Activated CD8-positive, alpha-beta memory T cell treated with anti-CD3 and anti-CD28 coated beads, Interleukin-2, amount 50 U/mL, for 4 hours (primary cell): ENCODE measurements around the gene CRAT.

ENCODE experiments used
- DNase-seq: peaks from one replicate; pipeline ENCODE4 v3.0.0-alpha.2; 2020

Gene CRAT

DNA sequence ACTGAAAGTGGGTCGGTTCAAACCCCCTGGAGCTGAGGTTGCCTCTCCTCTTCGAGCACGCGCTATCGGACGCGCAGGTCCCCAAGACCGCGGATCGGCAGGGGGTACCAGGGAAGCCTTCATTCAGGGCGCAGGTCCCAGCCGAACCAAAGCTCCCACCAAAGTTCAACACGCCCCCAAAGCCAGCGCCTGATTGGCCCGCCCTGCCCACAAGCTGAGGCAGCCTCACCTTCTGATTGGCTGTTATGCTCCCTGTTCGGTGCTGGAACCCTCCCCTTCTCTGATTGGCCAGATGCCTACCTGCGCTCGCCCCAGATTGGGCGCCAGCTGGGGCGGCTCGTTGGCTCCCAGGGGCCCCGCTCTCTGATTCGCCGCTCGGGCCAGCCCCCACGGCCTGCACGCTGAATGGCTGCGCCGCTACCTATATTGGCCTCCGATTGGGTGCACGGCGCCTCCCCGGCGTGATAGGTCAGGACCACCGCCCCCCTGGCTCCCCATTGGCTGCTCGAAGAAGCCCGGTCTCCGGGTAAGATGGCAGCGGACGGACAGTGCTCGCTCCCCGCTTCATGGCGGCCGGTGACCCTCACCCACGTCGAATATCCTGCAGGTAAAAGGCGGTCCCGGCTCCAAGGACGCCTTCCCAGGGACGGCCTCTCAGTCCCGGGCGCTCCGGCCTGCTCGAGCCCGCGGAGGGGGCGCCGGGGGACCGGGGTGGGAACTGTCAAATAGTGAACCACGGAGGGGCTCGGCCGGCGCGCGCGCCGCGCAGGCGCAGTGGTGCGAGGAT is 29.8 kb downstream of the CRAT start, which contains the start of gene DOLPP1:
DOLPP1 (plus strand) TSS at position 511 of the 787 bp plus-strand sequence; CDS start at position 532, 21 bp downstream.
- peak; percentile 98 for DNase-seq

- no peak for DNase-seq
Observed at GRCh38 chr9:129080298-129080600, 30.3 kb downstream of the CRAT start.

- no peak for DNase-seq
Observed at GRCh38 chr9:129079829-129080228, 30.8 kb downstream of the CRAT start.

DNA sequence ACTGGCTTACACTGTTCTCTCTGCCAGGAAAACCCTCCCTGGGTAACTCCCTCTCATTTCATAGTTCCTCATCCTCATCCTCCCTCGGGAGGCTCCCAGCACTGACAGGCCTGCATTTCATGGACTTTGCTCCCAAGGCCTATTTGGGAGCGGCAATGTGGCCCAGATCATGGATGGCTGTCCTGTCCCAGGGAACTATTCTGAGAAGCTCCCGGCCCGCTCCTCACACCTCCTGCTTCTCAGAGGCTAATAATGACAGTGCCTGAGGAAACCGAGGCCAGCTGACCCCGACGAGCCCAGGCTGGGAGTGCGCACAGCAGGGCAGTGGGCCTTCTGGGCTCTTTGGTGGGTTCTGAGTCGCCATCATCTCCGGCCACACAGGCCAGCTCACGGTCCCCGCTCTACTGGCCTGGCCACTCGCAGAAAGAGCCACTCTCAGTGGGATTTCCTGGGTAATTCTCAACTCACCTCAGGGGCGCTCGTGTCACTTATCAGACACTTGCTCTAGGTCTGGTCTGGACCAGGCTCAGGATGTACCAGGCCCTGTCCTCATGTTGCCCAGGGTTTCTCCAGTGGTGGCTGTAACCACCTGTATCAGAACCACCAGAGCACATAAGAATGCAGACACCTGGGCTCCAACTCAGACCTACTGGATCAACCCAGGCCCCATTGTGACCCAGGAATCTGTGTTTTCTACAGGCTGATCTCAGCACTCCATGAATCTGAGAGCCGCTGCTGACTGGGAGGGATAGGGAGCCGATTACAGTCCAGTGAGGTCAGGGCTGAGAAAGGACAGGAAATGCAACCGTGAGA is 31.7 kb downstream of the CRAT start:
- no peak for DNase-seq

GRCh38 chr9:129077236-129077635 is 33.4 kb downstream of the CRAT start:
- no peak for DNase-seq

GRCh38 chr9:129076640-129077037 is 34.0 kb downstream of the CRAT start:
- DNase-seq = no peak

GRCh38 chr9:129075996-129076639 is 34.5 kb downstream of the CRAT start:
- no peak for DNase-seq

DNA sequence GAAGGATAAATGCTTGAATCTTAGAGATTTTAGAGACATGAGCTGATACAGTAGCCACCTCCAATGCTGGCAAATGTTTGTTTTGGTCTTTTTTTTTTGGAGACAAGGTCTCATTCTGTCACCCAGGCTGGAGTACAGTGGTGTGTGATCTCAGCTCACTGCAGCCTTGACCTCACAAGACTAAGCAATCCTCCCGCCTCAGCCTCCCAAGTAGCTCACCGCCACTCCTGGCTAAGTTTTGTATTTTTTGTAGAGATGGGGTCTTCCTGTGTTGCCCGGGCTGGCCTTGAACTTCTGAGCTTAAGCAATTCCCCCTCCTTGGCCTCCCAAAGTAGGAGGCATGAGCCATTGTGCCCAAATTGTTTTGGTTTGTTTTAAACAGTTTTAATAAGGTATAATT is 36.5 kb downstream of the CRAT start:
- DNase-seq = no peak

DNA sequence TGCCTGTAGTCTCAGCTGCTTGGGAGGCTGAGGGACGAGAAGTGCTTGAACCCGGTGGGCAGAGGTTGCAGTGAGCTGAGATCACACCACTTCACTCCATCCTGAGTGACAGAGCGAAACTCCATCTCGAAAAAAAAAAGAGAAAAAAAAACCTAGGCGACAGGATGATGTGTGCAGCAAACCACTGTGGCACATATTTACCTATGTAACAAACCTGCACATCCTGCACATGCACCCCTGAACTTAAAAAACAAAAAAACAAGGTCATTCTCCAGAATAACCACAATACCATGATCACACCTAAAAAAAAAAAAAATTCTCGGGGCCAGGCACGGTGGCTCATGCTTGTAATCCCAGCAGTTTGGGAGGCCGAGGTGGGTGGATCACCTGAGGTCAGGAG is 37.2 kb downstream of the CRAT start:
- no peak for DNase-seq

DNA sequence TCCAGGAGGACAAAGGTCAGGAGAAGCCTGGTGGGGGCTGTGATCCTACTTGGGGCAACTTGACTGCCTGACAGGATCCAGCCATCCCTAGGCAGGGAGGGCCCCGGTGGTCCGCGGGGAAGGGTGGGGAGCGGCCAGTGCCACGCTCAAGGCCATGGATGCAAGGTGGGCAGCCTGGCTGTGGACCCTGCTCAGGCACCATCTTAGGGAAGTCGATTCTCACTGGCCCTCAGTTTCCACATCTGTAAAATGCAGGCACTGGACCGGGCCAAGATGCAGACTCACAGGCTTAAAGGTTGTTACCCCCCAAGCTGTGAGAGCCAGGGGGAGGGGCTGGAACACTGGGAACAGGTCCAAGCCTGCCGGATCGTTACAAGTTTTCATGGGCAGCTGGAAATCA is 38.4 kb downstream of the CRAT start:
- DNase-seq = no peak

DNA sequence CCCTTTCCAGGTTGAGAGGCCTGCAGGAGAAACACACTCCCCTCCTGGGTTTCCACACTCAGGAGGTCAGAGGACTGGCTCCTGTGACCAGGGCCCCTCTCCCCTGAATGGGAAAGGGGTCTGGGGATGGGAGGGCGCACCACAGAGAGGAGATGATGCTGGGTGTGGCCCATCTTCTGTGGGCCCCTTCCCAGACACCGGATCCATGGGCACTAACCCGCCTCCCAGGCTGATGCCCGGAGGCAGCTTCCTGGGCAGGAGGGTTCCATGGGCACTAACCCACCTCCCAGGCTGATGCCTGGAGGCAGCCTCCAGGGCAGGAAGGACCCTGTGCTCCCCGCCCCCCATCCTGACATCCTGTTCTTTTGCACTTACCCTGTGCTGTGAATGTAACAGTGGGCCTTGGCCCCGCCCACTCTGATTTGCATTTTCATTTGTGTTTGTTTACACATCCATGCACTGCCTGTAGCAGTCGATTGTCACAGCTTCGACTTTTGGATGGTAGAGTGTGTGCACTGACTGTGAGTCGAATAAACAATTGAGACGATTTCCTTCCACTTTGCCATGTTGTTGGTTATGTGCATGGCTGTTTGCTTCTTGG is 39.0 kb downstream of the CRAT start:
- DNase-seq = no peak

DNA sequence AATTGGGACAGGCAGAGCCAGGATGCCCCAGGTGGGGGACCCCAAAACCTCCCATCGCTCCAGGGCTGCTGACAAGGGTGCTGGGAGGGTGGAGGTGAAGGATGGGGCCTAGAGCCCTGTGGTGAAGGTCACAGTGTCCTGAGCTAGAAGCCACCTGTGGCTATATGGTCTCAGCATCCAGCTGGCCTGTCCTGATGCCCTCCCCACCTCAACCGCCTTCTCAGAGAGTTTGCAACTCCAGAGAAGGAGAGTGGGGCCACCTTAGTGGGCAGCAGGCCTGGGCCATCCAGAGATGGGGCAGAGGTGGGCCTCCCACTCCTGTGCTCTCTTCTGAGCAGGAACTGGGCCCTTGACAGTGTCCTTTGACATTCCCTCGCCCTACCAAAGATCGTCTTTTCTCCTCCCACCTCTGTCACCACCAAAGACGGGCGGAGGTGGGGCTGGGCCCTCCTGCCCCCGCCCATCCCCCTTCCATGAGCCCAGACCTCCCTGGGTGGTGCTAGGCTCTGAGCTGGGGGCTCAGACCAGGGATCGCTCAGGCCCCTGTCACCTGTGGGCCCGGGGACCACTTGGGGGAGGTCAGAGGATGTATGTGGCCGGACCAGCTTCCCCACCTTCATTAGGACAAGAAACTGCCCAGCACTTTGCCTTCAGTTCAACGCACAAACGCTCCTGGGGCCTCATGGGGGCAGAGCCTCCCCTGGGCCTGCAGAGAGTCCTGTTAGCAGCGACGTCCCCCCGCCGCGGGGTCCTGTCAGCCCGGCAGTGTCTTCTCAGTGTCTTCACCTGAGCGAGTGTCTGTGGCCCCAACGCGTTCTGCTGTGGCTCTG is 39.7 kb downstream of the CRAT start:
- DNase-seq = no peak

- no peak for DNase-seq
Observed at GRCh38 chr9:129069862-129070641, 40.5 kb downstream of the CRAT start.

GRCh38 chr9:129068990-129069861 is 41.4 kb downstream of the CRAT start:
- peak; percentile 53 for DNase-seq

GRCh38 chr9:129068110-129068509 is 42.5 kb downstream of the CRAT start:
- DNase-seq = no peak

DNA sequence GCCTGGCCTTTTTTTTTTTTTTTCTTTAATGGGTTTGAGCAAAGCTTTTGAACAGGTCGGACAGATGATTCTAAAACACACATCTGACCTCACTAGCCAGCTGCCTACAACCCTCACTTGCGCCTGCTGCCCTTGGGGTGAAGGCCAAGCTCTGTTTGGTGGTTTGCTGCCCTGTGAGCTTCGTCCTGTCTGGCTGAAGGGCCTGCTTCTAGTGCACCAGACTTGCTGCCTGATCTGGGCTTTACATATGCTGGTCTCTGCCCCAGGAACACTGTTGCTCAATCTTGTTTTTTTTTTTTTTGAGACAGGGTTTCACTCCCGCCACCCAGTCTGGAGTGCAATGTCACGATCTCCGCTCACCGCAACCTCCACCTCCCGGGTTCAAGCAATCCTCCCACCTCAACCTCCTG is 46.1 kb downstream of the CRAT start:
- no peak for DNase-seq

GRCh38 chr9:129063061-129063460 is 47.5 kb downstream of the CRAT start:
- no peak for DNase-seq

DNA sequence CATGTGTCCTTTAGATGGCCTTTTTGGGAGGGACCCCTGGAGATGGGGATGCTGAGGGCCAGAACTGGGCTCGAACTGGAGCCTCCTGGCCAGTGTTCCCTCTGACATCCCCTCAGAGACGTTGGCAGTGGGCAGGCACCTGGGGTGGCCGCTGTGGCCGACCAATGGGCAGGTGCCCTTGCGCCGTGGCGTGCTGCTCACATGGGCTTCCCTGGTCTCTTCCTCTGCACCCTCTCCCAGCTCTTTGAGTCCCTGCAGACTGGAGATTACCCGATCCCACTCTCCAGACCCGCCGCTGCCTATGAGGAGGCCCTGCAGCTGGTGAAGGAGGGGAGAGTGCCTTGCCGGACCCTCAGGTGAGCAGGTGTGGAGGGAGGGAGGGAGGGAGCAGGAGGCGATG is 49.6 kb downstream of the CRAT start:
- DNase-seq = no peak

DNA sequence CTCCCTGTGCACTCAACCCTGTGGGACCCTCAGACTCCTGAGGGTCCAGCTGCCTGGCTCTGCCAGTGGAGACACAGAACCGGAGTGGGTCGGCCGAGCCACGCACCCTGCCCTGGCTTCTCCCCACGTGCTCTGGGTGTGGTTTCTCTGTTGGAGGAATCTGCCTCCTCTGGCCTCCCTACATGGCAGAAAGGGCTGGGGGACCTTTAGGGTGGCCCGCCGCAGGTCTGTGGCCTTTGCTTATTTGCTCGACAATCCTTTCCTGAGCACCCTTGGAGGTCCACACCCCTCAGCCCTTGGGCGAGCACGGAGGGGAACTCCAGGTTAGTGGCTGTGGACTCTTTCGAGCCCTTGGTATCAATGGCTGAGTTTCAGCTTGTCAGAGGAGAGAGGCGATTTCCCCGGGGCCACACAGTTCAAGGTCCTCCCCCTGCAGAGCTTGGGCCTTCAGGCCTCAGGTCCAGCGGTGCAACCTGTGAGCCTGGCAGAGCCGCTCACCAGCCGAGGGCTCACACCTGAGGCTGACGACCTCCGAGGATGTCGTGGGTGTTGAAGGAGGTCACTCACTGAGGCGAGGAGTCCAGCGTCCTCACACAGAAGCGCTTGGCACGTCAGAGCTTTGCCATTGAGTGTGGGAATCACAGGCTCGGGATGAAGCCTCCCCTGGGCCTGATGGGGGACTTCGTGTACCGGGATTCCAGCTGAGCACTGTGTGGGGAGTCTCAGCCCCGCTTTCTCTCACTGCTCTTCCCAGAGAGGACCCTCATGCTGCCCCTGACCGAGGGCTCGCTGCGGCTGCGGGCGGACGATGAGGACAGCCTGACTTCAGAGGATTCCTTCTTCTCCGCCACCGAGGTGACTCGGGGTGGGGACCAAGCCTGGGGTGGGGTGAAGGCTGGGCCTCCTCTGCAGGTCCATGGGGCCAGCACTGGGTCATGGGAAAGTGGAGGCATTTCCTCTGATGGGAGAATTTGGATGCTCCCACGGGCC is 50.5 kb downstream of the CRAT start:
- no peak for DNase-seq
